Breast epithelium (tissue), 3 donors: ENCODE results near the gene MAP2K3.
"Not testable (repeated sequence)": the region's sequence is repeated elsewhere in the genome, so short reads cannot be mapped to it uniquely, and the experiment has no call there.

ENCODE experiments used
- CTCF ChIP-seq, 3 donors: fragments of 450-650 bp; IDR thresholded peaks; one replicate each; pipeline ENCODE4 v1.5.1; 2016 to 2017; ENCODE audit warnings: antibody characterized with exemption in 3 of 3, mild to moderate bottlenecking in 3 of 3, moderate library complexity in 3 of 3
- POLR2A ChIP-seq: fragments of 450-650 bp; IDR thresholded peaks from one replicate; pipeline ENCODE4 v1.6.1; 2016; ENCODE audit warnings: antibody characterized with exemption, mild to moderate bottlenecking, moderate library complexity

- not testable (repeated sequence) for TF ChIP-seq CTCF (IDR thresholded peaks at IDR 0.05); POLR2A
These were observed 29.8 kb downstream of the MAP2K3 start for GRCh38 chr17:21314261-21314664.
